Measurements from ENCODE around the gene PHLPP1. TPM values are rescaled to one million over a fixed set of nuclear protein-coding genes. Genes with fewer than 3 reads are reported as not detected.

The PHLPP1 gene
- polyA plus RNA-seq, 2 of the 4 experiments (the other 2 are of a cell fraction), result 6.5 to 12.1 TPM

DNA sequence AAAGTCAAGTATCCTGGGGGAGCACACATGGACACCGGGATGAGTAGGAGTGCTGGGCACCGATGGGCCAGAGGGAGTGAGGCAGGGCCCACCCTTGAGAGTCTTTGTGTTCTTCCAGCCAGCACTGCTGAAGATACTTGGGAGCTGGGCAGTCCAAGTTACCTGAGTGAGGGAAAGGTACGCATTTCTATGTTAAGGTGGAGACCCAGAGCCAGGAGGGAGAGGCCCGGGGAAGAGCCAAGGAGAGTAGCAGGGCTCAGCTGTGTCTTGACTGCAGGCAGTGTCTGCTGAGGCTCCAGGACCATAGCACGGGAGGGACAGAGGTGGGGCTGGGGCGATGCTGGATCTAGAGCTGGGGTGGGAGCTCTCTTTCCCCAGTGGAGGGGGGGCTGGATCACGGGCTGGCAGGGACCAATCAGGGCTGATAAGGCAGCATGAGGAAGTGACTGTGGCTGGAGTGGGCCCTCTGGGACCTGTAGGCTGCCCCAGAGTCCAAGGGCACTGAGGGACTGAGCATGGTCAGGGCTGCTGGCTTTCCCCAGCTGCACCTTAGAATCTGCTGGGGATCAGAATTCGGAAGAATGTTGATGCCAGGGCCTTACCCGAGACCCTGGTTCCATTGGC, 289.2 kb downstream of the PHLPP1 start (continued):
- TF ChIP-seq MAZ (IDR thresholded peaks at IDR 0.05; ENCODE audit: borderline replicate concordance, low read depth, low read length), result no peak

DNA sequence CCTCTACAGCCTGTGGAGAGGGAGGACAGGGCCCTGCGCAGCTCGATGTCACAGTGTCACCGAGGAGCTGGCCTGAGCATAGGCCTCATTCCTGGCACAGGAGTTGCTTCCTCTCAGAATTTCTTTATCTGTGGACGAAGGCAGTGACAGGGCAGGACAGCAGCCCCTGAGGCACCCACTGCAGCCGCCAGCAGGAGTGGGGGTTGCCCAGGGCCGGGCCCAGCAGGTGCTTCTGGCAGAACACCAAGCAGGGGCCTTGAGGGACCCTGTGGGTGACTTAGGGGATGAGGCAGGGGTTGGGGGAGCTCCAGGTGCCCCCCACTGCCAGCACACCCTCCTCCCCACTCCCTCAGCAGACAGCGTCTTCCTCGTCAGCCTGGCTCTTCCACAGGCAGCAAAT, 290.0 kb downstream of the PHLPP1 start:
- Histone ChIP-seq H3K4me2 (no peak overlapping the region), H3K4me3 (no peak overlapping the region), H3K4me1 (no peaks in the 10 kb centered on the region), H3K27ac (no peak overlapping the region), H3K9me3 (no peaks in the 10 kb centered on the region)
- DNase-seq (ENCODE audit: low read depth in 1 of 2, low spot score in 1 of 2) (no peak), FAIRE-seq (no peak), ATAC-seq (no peak)
- TF ChIP-seq RAD21 (conservative IDR thresholded peaks at IDR 0.05 in 1 of 2, IDR thresholded peaks at IDR 0.05 in 1 of 2) (no peak), FOXS1 (CRISPR knock-in tag; IDR thresholded peaks at IDR 0.05) (no peak), HDAC2 (IDR thresholded peaks at IDR 0.05) (no peak), CHD4 (IDR thresholded peaks at IDR 0.05; ENCODE audit: borderline replicate concordance) (no peak), MAZ (IDR thresholded peaks at IDR 0.05; ENCODE audit: borderline replicate concordance, low read depth, low read length) (no peak), MYC (IDR thresholded peaks at IDR 0.05; ENCODE audit: borderline replicate concordance, low read length) (no peak), MAX (IDR thresholded peaks at IDR 0.05) (no peak), RCOR1 (IDR thresholded peaks at IDR 0.05; ENCODE audit: low read depth, low read length) (no peak), SMC3 (IDR thresholded peaks at IDR 0.05) (no peak), HOXB5 (CRISPR knock-in tag; IDR thresholded peaks at IDR 0.05) (no peak)
- TF ChIP-seq, protein P1, sequence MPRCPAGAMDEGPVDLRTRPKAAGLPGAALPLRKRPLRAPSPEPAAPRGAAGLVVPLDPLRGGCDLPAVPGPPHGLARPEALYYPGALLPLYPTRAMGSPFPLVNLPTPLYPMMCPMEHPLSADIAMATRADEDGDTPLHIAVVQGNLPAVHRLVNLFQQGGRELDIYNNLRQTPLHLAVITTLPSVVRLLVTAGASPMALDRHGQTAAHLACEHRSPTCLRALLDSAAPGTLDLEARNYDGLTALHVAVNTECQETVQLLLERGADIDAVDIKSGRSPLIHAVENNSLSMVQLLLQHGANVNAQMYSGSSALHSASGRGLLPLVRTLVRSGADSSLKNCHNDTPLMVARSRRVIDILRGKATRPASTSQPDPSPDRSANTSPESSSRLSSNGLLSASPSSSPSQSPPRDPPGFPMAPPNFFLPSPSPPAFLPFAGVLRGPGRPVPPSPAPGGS (IDR thresholded peaks at IDR 0.05), result no peak
- TF ChIP-seq, protein P2, sequence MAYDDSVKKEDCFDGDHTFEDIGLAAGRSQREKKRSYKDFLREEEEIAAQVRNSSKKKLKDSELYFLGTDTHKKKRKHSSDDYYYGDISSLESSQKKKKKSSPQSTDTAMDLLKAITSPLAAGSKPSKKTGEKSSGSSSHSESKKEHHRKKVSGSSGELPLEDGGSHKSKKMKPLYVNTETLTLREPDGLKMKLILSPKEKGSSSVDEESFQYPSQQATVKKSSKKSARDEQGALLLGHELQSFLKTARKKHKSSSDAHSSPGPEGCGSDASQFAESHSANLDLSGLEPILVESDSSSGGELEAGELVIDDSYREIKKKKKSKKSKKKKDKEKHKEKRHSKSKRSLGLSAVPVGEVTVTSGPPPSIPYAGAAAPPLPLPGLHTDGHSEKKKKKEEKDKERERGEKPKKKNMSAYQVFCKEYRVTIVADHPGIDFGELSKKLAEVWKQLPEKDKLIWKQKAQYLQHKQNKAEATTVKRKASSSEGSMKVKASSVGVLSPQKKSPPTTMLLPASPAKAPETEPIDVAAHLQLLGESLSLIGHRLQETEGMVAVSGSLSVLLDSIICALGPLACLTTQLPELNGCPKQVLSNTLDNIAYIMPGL (CRISPR knock-in tag; IDR thresholded peaks at IDR 0.05; ENCODE audit: borderline replicate concordance), result no peak
- TF ChIP-seq, protein P3, sequence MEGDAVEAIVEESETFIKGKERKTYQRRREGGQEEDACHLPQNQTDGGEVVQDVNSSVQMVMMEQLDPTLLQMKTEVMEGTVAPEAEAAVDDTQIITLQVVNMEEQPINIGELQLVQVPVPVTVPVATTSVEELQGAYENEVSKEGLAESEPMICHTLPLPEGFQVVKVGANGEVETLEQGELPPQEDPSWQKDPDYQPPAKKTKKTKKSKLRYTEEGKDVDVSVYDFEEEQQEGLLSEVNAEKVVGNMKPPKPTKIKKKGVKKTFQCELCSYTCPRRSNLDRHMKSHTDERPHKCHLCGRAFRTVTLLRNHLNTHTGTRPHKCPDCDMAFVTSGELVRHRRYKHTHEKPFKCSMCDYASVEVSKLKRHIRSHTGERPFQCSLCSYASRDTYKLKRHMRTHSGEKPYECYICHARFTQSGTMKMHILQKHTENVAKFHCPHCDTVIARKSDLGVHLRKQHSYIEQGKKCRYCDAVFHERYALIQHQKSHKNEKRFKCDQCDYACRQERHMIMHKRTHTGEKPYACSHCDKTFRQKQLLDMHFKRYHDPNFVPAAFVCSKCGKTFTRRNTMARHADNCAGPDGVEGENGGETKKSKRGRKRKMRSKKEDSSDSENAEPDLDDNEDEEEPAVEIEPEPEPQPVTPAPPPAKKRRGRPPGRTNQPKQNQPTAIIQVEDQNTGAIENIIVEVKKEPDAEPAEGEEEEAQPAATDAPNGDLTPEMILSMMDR (IDR thresholded peaks at IDR 0.05), result no peak
- ChIA-PET CTCF (interaction anchor here (1.6 to 1.7 kb wide), 2 partner anchors 10 to 318 kb away, joined by 4 to 10 read pairs; no protein-coding TSS in a partner anchor), POLR2A (interaction anchor here (0.6 kb wide), 1 partner anchor 66 kb away, joined by 3 read pairs; no protein-coding TSS in a partner anchor)
- 94% methylated on average over 3 of the region's 8 CpGs for WGBS (ENCODE audit: missing lambda C conversion rate)

DNA sequence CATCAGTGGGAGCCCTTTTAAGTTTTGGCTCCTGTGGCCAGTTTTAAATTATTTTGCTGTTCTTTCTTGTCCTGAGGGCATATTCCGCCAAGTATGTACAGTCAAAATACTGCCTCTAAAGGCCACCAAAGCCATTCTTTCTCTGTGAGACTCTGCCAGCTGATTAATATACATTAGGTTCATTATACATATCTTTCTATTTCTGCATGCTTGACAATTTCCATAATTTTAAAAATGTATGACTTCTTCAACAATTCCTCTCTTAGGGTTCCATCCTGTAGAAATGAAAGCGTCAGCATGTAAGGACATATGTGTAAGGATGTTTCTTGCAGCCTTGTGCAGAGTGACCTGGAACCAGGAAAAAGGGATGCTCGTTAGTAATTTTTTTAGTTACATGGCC, 291.9 kb downstream of the PHLPP1 start:
- ChIA-PET POLR2A (interaction anchor here (0.7 kb wide), 1 partner anchor 89 kb away, joined by 3 read pairs; no protein-coding TSS in a partner anchor), CTCF (interaction anchor here (1.6 to 1.7 kb wide), 2 partner anchors 8 to 316 kb away, joined by 4 to 10 read pairs; no protein-coding TSS in a partner anchor)
- Histone ChIP-seq H3K4me1 (no peaks in the 10 kb centered on the region), H3K4me3 (no peak overlapping the region), H3K27ac (no peak overlapping the region), H3K4me2 (no peak overlapping the region), H3K9me3 (no peaks in the 10 kb centered on the region)
- FAIRE-seq, result no peak
- ATAC-seq, result no peak
- no peak for TF ChIP-seq HOXA7 (CRISPR knock-in tag; IDR thresholded peaks at IDR 0.05)
- TF ChIP-seq POLR2A (IDR thresholded peaks at IDR 0.05; ENCODE audit: low read length), result no peak
- no peak for TF ChIP-seq FOXS1 (CRISPR knock-in tag; IDR thresholded peaks at IDR 0.05)
- WGBS (ENCODE audit: missing lambda C conversion rate), result 72% methylated on average over 3 of the region's 3 CpGs
- no peak for DNase-seq (ENCODE audit: low read depth in 1 of 2, low spot score in 1 of 2)
